Hepatocyte (in vitro differentiated cells): ENCODE measurements around the gene AICDA.

Experiments
- EZH2 ChIP-seq: fragments of 200-600 bp; sonication (generic); IDR thresholded peaks from 2 replicates; pipeline ENCODE4 v1.6.1; 2016; ENCODE audit warnings: antibody characterized with exemption, mild to moderate bottlenecking, borderline replicate concordance
- EZH2phosphoT487 ChIP-seq: fragments of 200-600 bp; sonication (generic); IDR thresholded peaks from one replicate; pipeline ENCODE4 v1.6.1; 2018; ENCODE audit warnings: antibody characterized with exemption, mild to moderate bottlenecking, low read depth, moderate library complexity; ENCODE audit not compliant: unreplicated experiment, severe bottlenecking
- TF ChIP-seq, protein P1 (sequence below): fragments of 200-600 bp; sonication (generic); IDR thresholded peaks from 2 replicates; pipeline ENCODE4 v1.5.1; 2016; ENCODE audit warnings: antibody characterized with exemption, mild to moderate bottlenecking; ENCODE audit not compliant: poor library complexity

DNA sequence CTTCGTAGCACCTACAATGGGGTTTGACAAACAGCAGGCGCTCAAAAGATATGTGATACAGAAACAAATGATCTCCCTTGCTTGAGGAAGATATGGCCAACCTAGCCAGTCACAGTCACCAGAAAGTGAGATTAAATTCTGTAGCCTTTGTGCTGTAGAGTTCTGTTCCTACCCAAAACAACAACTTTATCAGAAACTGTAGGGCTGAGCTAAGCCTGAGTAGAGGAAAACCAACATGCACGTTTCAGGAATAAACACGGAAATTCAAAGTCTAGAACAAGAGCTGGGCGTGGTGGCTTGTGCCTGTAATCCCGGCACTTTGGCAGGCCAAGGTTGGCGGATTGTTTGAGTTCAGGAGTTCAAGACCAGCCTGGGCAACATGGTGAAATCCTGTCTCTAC lies 23.0 kb downstream of the AICDA start:
- TF ChIP-seq, protein P1, sequence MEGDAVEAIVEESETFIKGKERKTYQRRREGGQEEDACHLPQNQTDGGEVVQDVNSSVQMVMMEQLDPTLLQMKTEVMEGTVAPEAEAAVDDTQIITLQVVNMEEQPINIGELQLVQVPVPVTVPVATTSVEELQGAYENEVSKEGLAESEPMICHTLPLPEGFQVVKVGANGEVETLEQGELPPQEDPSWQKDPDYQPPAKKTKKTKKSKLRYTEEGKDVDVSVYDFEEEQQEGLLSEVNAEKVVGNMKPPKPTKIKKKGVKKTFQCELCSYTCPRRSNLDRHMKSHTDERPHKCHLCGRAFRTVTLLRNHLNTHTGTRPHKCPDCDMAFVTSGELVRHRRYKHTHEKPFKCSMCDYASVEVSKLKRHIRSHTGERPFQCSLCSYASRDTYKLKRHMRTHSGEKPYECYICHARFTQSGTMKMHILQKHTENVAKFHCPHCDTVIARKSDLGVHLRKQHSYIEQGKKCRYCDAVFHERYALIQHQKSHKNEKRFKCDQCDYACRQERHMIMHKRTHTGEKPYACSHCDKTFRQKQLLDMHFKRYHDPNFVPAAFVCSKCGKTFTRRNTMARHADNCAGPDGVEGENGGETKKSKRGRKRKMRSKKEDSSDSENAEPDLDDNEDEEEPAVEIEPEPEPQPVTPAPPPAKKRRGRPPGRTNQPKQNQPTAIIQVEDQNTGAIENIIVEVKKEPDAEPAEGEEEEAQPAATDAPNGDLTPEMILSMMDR = no peak
- TF ChIP-seq EZH2phosphoT487 (no peak), EZH2 (no peak)
